Hematopoietic multipotent progenitor cell treated with erythropoietin and hydrocortisone succinate and interleukin-3 and kit ligand, for 6 days (in vitro differentiated cells): ENCODE measurements around the gene ATG7.
"Not testable (repeated sequence)": the region's sequence is repeated elsewhere in the genome, so short reads cannot be mapped to it uniquely, and the experiment has no call there.

Experiments
- DNase-seq: peaks from one replicate; pipeline ENCODE4 v3.0.0-alpha.2; 2015

The ATG7 gene

DNA sequence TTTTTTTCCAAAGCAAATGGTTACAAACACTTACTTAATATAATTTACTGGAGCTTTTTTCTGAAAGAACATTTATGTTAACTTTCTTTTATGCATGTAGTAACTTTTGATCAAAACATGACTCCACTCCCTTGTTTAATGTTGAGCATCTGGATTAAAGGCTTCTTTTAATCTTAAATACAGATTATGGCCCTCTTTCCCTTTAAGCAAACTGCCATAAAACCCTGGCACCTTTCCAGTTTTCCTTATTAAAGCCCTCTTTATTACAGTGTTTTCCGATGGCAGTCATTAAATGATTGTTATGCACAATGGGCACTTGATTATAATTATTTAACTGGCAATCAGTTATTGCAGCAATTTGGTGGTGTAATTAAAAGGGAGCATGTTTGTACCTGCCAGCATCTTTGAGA lies 204.5 kb downstream of the ATG7 start:
- peak; percentile 24 for DNase-seq

DNA sequence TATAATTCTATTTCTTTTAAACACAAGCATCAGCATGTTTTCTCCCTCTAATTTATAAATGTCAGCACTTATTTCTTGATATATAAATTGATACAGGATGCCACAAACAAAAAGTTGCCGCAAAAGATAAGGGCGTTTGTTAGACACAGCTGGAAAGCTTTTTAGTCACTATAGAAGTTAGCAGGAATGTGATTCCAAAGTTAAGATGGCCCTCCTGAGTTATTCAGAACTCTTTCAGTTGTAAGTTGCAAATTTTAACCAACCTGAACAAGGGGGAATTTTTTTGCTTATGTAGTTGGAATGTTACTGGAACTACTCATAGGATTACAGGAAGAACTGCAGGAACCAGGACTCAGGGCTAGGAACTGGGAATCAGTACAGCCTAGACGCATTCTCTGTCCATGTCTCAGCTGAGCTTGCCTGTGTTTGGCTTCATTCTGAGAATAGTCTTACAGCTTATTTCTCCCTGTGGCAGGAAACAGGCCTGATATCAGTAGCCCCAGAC lies 205.3 kb downstream of the ATG7 start:
- peak; percentile 31 for DNase-seq

DNA sequence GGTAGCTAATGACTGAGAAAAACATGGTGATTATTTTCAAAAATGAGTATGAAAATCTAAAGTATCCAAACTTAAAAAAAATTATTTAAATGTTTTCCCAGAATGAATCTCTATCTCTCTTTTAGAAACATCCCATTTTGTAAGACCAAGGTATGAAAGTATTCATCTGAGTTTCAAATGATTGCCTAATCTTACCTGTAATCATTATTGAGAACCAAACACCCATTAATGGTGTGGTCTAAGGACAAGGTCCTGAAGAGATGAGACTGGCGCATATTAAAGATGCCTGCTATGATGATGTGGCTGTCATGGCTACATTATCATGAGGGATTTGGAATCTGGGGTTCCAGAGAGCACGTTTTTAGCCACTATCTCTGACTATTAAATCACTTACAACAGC lies 206.0 kb downstream of the ATG7 start:
- DNase-seq: no peak

DNA sequence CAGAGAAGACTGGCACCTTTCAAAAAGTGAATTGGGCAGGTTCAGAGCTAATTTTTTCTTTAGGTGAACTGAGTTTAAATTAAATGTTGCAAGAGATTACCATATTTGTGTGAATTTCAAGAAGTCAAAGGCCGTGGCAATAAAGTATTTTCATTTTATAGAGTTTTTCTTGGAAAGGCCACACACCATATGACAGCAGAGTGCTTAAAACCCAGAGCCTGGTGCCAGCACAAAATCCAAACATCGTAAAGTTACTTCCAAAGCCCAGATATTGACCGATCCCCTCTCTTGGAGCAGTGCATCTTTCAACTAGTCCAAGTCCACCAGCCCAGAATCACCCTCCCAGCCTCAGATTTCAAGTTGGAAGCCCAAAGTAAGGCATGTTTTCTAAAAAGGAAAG lies 207.0 kb downstream of the ATG7 start:
- DNase-seq: no peak

DNA sequence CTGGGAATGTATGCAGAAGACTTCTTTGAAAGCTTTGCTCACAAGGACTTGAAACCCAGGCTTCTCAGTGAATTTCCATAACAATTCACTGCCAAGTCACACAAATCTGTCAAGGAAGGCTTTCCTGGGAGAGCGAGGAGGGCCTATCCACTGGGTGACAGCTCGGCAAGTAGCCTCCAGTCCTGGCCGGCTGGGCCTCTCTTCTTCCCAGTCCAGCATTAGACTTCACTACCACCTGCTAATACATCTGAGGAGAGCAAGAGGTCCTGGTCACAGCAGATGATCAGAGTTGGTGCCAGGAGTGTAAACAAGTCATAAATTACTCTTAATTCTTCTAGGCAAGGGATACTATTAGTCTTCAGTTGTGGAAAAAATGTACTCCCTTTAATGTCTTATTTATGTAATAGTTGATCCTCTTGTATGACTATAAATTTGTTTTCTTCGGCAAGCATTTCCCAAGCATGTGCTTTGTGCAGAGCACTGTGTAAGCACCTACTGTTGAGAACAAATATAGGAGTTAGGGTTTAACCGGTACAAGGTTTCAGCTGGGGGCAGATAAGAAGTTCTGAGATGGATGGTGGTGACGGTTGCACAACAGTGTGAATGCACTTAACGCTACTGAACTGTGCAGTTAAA lies 208.6 kb downstream of the ATG7 start:
- DNase-seq: peak; percentile 75

DNA sequence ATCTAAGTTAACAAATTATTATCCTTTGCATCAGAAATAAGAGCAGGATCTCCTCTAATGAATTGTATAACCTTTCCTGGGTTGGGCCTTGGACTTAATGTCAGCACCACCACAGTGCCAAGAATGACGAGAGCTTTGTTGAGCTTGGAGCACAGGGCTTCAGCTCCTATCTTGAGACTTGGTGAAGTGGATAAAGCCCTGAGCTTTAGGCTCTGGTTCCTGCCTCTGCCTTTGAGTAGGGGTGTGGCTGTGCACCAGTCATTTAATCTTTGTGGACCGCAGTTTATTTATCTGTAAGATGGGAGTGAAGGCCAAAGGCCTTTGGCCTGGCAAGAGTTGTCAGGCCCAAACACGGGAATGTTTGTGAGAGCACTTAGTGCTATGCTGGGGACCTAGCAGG lies 209.4 kb downstream of the ATG7 start:
- peak; percentile 66 for DNase-seq

DNA sequence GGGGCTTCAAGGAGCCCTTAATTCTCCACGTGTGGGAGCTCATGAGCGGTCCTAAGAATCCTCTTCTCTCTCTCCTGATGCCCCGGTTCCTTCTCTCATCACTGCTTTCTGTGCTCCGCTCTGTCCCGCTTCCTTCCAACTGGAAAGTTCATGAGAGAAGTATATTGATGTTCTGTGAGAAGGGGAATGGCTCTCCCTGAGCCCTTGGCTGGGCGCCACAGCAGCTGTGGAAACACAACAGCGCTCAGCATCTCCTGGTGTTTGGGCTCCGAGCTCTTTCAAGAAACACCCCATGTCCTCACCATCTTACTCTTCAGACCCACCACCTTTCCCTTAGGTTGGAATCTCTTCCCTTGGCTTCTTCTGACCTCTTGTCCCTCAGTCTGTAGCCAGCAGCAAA lies 209.8 kb downstream of the ATG7 start:
- peak; percentile 9 for DNase-seq

DNA sequence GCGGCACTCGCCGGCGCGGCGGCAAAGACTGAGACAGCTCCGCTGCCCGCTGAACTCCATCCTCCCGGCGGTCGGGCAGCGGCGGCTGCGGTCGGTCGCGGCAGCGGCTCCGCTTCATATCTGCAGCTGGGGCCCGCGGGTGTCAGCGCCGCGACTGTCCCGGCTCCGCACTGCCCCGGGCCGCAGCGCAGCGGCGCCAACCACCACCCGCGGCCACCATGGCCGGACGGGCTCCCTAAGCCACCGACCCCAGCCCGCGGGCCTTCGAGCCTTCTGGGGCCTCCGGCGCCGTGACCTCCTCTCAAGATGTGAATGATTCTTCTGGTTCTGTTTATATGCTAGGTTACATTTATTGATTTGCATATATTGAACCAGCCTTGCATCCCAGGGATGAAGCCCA lies 216.2 kb downstream of the ATG7 start:
- DNase-seq: not testable (repeated sequence)

DNA sequence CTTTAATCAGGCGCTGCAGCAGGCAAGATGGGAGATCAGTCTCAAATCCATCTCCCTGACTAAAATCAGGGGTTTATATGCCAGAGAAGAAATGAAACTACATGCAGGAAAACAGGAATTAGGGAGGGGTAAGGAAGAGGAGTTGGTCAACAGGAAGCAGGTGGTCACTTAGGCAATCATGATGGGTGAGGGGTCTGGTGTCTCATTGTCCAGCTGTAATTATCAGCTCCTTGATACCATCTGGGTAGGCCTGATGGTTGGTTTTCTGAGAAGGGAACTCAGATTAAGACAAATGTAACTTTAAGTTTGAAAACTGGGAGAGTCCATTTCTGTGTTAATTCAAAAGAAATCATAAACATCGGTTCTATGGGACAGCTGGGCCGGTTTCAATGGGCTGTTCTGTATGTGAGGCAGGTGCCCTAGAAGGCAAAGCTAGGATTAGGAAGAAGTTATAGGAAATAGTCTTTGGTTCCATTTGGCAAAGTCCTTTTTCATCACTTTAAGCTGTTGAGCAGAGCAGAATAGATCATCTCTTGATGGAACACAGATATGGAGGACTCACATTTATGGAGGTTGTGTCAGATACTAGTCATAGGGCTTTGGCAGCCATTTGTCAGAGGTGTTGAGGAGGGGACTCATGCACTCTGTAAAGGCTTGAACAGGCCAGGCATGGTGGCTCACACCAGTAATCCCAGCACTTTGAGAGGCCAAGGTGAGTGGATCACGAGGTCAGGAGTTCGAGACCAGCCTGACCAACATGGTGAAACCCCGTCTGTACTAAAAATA lies 222.1 kb downstream of the ATG7 start:
- DNase-seq: no peak

DNA sequence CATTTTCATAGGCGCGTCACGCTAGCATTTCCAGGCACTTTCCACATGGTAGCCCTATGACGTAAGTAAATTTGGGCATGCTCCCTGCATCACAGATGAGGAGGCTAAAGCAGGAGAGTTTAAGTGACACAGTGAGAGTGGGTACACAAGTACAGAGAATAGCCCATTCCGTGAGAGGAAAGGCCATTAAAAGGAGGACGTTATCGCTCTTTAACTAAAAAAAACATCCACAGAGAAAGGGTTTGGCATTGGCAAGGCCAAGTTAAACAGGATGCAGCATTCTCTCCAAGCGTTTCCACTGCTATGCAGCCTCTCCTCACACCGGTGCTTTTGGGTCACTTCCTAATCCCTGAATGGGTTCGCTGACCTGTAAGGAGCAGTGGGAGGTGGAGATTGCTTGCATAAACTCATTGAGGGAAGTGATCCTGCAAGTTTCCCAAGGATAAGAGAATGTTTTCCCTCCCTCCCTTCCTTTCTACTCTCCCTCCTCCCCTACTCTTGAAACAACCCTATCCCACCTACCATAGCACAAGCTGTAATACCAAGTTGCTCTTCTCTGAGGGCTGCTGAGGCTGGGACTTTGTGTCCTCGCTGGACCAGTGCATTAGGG lies 223.9 kb downstream of the ATG7 start:
- no peak for DNase-seq

DNA sequence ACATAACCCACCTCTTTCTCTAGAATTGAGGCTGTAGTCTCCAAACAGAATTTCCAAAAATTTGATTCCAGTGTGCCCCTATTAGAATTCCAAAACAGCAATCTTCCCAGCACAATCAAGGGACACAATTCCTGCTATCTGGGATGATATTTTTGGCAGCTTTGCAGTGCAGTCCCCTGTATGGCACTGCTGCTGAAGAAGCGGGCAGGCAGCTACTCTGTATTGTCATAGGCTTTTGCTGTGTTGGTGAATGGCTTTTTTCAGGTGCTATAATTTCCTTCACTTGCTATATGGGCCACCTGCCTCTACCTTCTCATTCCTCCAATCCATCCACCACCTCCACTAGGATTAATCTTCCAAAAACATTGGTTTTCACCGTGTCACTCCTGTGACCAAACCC lies 226.0 kb downstream of the ATG7 start:
- DNase-seq: no peak

DNA sequence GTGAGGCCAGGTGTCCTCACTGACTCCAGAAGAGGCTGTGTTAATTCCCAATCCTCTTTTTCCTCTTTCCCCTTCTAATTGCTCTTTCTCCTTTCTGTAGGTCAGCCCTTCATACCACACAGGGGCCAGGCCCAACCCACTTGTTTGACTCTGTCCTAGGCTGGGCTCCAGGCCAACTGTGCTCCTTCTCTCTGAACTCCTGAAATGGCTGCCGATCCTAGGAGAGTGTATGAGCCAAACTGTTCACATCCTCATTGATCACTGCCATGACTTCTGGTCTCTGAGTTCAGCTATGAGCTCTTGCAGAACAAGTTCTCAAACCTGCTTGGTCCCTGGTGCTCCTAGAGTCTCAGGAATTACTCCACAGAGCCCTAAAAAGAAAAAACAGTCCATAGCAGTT lies 226.4 kb downstream of the ATG7 start:
- DNase-seq: peak; percentile 18

DNA sequence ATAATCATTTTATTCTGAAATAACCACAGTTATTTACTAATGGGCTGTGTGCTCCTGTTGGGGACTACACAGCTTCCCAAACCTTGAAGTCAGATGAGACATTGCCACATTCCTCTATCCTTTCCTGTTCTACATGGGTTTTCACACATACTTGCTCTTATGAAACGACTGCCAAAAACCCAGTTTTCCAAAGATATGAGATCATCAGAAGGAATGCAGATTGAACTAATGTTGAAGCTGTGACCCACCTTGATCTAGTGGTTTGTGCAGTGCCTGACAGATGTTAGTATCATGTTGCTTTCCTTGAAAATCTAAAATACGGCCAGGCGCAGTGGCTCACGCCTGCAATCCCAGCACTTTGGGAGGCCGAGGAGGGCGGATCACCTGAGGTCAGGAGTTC lies 226.9 kb downstream of the ATG7 start:
- DNase-seq: no peak

DNA sequence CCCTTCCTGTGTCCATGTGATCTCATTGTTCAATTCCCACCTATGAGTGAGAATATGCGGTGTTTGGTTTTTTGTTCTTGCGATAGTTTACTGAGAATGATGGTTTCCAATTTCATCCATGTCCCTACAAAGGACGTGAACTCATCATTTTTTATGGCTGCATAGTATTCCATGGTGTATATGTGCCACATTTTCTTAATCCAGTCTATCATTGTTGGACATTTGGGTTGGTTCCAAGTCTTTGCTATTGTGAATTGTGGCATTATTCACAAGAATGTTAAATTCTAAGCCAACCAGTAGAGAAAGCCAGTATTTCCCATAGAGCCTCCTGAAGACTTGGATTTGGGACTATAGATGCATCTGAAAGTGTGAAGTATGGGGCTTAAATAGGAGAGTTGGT lies 230.2 kb downstream of the ATG7 start:
- not testable (repeated sequence) for DNase-seq

DNA sequence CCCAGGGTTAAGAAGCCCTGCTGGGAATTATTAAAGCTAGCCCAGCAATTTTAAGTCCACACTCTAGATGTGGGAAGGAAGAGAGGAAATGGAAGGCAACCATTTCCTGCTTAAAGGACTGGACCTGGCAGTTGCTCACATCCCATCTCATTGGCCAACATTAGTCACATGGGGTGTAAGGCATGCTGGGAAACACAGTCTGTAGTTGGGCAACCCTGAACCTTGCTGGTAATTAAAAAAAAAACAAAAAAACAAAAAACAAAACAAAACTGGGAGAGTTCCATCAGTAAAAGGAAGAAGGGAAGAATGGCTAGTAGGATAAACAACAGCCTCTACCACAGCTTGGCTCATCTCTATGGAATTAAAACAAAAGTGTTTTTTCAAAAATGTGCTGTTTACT lies 235.5 kb downstream of the ATG7 start:
- DNase-seq: no peak

DNA sequence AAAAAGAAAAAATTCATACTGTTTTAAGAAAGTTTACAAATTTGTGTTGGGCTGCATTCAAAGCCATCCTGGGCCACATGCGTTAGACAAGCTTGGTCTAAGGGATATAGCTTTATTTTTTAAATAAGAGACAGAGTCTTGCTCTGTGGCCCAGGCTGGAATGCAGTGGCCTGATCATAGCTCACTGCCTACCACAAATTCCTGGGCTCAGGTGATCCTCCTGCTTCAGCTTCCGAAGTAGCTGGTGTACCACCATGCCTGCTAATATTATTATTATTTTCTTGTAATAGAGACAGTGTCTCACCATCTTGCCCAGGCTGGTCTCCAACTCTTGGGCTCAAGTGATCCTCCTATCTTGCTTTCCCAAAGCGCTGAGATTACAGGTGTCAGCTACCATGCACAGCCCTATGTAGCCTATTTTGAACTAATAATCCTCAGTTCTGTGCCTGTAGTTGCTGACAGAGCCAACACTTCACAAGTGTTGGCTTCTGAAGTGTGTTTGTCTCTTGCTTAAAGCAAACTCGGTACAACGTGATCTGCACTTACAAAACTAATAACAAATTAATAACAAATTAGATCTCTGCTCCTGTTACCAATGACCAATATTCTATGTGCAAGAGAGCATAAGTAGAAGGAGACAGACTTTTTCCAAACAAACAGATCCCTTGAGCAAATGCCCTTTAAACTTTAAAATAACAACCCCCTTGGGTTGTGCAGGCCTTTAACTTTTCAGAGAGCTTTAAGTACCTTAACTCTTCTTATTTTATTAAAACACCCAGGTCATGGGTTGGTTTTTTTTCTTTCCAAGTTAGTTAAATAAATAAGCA lies 236.4 kb downstream of the ATG7 start:
- no peak for DNase-seq

DNA sequence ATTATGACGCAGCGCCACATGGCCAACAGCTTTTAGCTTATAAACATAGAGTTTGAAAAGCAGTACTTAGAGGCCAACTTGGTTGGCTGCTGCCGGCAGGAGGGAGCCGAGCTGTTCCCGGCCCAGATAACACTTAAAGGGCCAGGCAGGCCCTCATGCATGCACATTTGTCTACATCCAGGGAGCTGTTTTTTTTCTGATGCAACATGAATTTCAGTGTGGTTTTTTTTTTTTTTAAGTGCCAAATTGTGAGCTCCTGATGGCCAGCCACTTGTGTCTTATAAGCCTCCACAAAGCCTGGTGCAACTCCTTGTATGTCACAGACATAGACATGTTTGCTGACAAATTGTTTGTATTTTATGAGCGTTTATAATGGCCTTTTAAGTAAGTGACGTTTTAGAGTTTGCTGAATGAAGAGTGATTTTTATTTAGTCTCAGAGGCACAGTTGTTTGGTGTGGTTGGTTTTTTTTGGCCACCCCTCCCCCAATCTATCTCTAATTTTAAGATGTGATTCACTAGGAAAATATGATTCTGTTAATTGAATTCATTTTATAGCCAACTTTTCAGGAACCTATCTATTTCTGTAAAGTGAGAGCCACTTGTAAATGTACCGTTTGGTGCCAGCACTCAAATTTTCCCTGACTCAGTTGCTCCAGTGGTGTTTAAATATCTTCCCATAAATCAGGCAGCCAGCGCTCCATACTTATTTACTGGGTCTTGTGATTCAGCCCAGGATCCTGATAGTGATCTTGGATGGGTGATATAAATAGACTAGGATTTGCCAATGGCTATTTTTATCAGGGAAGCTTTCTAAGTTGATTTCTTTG lies 237.2 kb downstream of the ATG7 start:
- DNase-seq: peak; percentile 55

DNA sequence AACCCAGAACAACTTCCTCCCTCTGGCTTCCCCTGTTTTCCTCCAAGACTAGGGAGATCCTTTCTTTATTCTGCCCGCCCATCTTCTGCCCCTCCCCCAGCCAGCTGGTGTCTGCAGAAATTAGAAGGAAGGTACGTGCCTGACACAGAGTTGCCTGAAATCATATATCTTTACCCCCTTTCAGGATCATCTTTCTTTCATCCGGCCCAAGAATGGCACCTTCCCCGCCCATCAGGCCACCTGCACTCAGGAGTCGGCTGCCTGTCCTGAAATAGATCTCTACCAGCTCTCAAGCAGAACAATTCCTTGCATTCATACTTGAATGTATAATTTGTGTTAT lies 237.8 kb downstream of the ATG7 start:
- DNase-seq: no peak

DNA sequence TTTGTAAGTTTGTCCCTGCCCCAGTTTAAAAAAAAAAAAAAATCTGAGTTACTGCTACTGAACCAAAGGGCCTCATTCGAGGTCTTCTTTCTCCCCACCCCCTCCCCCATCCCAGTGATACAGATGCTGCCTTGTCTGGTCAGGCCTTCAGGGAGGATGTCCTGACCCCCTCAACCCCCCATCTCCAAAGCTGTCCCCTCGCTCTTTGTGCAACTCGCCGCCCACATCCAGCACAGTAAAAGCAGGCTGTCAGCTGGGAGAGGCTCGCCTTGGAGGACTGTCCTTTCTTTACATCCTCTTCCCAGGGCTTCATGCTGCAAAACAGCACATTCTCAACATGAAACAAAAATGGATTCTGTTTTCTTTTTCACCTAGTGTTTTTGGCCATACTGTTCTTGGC lies 238.2 kb downstream of the ATG7 start:
- DNase-seq: no peak

DNA sequence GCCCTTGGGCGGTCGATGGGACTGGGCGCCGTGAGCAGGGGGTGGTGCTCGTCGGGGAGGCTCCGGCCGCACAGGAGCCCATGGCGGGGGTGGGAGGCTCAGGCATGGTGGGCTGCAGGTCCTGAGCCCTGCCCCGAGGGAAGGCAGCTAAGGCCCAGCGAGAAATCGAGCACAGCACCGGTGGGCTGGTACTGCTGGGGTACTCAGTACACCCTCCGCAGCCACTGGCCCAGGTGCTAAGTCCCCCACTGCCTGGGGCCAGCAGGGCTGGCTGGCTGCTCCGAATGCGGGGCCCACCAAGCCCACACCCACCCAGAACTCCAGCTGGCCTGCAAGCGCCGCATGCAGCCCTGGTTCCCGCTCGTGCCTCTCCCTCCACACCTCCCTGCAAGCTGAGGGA lies 239.4 kb downstream of the ATG7 start:
- DNase-seq: not testable (repeated sequence)

DNA sequence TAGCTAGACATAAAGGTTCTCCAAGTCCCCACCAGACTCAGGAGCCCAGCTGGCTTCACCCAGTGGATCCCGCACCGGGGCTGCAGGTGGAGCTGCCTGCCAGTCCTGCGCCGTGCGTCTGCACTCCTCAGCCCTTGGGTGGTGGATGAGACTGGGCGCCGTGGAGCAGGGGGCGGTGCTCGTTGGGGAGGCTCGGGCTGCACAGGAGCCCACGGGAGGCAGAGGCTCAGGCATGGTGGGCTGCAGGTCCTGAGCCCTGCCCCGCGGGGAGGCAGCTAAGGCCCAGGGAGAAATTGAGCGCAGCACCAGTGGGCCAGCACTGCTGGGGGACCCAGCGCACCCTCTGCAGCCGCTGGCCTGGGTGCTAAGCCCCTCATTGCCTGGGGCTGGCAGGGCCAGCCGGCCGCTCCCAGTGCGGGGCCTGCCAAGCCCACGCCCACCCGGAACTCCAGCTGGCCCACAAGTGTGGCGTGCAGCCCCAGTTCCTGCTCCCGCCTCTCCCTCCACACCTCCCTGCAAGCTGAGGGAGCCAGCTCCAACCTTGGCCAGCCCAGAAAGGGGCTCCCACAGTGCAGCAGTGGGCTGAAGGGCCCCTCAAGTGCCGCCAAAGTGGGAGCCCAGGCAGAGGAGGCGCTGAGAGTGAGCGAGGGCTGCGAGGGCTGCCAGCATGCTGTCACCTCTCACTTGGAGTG lies 241.1 kb downstream of the ATG7 start:
- not testable (repeated sequence) for DNase-seq

DNA sequence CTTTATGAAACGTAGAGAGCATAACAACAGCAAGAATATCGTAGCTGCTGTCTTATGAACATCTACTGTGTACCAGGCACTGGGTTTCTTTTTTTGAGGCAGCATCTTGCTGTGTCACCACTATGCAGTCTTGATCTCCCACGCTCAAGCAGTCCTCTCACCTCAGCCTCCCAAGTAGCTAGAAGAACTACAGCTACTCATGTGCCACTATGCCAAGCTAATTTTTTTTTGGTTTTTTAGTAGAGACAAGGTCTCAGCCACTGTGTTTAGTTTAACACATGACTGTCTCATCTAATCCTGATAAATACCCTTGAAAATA lies 241.6 kb downstream of the ATG7 start:
- DNase-seq: peak; percentile 5
